CD4-positive, alpha-beta T cell treated with Interleukin-4 for 1 hour (primary cell): ENCODE results near the gene TRAPPC12.
"Not testable (repeated sequence)": the region's sequence is repeated elsewhere in the genome, so short reads cannot be mapped to it uniquely, and the experiment has no call there.

ENCODE experiments used
- DNase-seq, 2 donors: peaks; one replicate each; pipeline ENCODE4 v3.0.0-alpha.2; 2020 to 2022

TRAPPC12 gene

GRCh38 chr2:3433776-3434400 lies 54.4 kb downstream of the TRAPPC12 start:
- DNase-seq: no peak

- DNase-seq: no peak
Observed at GRCh38 chr2:3434654-3435053, 55.2 kb downstream of the TRAPPC12 start.

- DNase-seq: no peak
Observed at GRCh38 chr2:3435445-3435844, 56.0 kb downstream of the TRAPPC12 start.

DNA sequence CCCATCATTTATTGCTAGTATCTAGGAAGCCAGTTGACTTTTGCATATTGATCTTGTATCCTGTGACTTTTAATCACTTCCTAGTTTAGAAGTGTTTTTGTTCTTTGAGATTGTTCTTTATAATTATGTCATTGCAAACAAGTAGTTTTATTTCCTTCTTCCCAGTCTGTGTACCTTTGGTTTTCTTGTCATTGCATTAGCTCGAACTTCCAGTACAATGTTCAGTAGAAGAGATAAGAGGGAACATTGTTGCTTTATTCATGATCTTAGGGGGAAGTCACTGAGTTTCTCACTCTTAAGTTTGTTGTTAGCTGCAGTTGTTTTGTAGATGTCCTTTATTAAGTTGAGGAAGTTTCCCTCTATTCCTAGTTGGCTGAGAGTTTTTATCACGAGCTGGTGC lies 61.0 kb downstream of the TRAPPC12 start:
- no peak for DNase-seq

DNA sequence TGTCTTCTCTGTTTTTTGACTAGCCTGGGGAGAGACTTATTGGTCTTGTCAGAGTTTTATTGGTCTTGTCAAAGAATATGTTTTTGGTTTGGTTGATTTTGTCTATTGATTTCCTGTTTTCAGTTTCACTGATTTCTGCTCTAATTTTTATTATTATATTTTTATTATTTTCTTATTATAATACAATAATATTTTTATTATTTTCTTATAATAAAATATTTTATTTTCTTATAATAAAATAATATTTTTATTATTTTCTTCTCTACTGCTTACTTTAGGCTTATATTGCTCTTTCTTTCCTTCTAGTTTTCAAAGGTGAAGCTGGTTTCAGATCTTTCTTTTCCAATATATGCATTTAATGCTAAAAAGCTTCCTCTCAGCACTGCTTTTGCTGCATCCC lies 62.0 kb downstream of the TRAPPC12 start:
- DNase-seq: no peak

DNA sequence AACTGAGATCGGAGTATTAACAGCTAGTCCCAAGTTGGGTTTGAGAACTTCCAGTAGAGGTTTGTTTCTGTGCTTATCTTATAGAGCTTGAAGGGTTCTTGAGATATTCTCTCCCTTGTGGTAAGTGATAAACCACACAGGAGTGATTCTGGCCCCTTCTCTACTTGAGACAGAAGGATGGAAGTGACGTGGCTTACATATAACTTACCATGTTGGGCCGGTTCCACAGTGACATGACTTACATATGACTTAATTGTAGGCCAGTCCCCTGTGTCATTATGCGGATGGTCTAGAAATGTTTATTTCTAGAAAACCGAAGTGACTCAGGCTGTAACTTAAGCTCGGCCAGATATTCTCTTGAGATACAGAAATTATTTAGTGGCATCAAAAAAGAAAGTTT lies 62.7 kb downstream of the TRAPPC12 start:
- DNase-seq: no peak

GRCh38 chr2:3443083-3443482 lies 63.6 kb downstream of the TRAPPC12 start:
- no peak for DNase-seq

DNA sequence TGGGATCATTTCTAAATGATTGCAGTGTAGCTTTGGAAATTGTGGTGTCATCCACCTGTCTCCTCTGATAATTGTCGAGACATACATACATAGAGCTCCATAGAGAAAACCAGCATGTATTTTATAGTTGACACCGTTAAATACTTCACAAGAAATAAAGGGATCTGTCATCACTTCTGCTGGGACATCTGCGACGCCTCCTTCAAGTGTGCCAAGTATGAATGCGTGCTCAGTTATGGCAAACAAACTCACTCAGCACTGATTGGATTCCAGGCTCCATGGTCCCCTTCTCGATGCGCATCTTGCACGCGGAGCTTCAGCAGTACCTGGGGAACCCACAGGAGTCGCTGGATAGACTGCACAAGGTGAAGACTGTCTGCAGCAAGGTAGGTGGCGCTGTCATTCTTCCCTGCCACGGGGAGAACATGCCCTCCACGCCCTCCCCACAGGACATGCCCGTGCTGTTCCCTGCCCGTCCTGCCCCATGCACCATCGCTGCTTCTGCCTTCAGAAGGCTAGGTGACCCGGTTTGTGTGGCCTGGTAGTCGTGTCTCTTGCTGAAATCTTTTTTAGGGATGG lies 64.1 kb downstream of the TRAPPC12 start:
- no peak for DNase-seq

GRCh38 chr2:3445891-3446290 lies 66.4 kb downstream of the TRAPPC12 start:
- no peak for DNase-seq

- DNase-seq: no peak
Observed at GRCh38 chr2:3446381-3446780, 66.9 kb downstream of the TRAPPC12 start.

- not testable (repeated sequence) for DNase-seq
Observed at GRCh38 chr2:3447186-3447585, 67.7 kb downstream of the TRAPPC12 start.

- DNase-seq: no peak
Observed at GRCh38 chr2:3447789-3448317, 68.4 kb downstream of the TRAPPC12 start.

DNA sequence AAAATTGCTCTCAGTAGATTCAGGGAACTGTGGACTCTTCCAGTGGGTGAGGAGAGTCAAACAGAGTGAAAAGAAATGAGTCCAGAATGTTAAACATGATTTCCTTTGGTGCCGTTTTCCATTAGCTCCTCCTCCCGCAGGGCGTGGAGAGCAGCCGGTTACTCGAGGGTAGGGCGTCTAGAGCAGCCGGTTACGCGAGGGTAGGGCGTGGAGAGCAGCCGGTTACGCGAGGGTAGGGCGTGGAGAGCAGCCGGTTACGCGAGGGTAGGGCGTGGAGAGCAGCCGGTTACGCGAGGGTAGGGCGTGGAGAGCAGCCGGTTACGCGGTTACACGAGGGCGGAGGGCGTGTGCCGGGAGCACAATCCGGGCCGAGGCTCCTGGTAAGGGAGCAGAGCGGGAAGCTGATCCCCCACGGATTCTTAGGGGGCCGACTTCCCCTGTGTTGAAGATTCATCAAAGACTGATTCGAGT lies 69.0 kb downstream of the TRAPPC12 start:
- not testable (repeated sequence) for DNase-seq

DNA sequence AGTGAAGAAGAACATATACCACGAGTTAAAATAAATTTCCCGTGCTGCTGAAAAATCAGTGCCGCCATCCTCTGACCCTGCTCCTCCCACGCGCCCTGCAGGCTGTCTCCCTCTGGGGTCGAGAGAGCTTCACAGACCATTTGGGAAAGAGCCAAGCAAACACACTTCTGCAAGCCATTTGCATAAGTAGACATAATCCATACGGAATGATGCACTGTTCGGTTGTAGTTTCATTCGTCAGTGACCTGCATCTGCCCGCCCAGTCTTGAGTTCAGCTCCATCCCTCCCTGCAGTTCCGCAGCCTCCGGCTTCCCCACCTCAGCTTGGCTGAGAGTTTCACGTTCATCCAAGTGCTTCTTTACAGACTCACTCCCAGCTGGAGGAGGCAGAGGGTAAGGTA lies 69.6 kb downstream of the TRAPPC12 start:
- DNase-seq: no peak

- no peak for DNase-seq
Observed at GRCh38 chr2:3449936-3450335, 70.4 kb downstream of the TRAPPC12 start.

DNA sequence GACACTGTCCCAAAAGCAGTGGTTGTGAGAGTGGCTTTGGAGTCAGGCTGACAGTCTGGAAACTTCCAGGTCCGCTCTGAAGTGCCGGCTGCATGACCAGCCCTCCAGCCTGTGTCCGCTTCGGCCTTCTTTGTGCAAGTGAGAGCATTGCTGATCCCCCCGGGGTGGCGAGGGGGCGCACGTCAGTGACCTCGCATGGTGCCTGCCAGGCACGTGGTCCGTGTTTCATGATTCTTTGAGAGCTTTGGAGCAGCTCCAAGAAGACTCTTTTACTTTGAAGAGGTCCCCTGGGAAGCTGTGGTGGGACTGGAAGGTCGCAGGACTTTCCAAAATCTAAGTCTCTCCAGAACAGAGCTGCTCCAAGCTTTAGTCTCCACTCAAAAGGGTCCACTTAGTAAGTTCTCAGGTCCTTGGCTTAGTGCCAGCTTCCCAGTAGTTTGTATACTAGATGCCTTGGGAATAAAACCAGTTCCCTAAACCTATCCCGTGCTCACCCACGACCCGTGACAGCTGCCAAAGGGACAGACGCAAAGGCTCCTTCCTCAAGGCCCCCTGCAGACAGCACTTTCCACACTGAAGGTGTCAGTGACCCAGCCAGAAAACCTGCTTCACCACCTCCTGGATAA lies 71.0 kb downstream of the TRAPPC12 start:
- DNase-seq: no peak

DNA sequence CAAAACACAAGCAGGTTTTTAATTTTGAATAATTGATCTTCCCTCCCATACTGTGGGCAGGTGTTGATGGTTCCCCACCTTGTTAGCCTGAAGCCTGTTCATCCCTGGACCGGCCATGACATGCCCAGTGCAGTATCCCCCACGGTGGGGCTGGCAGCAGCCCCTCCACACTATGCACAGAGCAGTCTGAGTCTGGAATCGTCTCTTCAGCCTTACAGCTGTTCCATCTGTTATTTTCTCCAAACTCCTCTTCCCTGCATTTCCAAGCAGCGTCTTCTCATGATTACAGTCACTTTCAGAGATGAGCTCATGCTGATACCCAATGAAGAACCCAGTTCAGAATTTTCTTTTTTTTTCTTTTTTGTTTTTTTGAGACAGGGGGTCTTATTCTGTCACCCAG lies 71.7 kb downstream of the TRAPPC12 start:
- DNase-seq: no peak

DNA sequence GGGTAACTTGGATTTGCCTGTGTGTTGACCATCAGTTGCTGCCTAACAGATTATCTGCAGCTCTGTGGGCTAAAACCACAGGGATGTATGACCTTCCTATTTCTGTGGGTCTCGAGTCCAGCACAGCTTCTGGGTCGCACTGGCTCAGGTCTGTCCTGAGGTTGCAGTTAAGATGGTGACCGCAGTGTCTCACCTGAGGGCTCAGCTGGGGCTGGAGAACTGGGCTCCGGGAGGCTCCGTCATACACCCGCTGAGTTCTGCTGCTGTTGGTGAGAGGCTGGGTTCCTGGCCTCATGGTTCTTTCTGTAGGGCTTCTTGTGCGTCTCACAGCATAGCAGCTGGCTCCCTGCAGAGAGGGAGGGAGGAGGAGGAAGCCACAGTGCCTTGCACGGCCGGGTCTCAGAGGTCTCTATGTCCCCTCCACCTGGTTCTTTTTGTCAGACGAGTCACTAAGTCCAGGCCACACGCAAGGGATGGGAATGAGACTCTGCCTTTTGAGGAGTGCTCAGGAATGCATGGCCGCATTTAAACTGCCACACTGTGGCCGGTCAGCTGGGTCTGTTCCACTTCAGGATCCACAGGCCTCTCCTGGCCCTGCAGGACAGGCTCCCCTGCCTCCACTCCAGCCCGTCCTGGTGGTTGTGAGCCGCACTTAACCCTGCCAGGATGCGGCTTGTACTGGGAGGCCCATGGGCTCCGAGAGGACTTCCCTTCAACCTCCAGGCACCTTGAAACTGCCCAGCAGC lies 72.6 kb downstream of the TRAPPC12 start:
- no peak for DNase-seq

GRCh38 chr2:3453190-3453999 lies 73.9 kb downstream of the TRAPPC12 start:
- DNase-seq: no peak

DNA sequence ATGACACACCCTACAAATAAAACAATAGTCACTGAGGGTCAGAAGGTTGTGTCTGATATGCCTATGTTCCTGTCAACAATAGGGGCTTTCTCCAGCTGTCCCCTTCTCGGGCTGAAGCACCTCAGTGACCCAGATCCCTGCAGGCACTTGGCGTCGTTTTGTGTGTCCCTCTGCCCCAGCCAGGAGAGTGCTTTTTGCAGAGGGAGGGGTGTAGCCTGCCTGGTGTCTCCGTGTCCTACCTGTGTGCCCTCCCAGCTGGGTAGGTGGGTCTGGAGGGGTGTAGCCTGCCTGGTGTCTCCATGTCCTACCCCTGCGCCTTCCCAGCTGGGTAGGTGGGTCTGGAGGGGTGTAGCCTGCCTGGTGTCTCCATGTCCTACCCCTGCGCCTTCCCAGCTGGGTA lies 74.5 kb downstream of the TRAPPC12 start:
- DNase-seq: not testable (repeated sequence)

- DNase-seq: no peak
Observed at GRCh38 chr2:3454802-3455201, 75.3 kb downstream of the TRAPPC12 start.

DNA sequence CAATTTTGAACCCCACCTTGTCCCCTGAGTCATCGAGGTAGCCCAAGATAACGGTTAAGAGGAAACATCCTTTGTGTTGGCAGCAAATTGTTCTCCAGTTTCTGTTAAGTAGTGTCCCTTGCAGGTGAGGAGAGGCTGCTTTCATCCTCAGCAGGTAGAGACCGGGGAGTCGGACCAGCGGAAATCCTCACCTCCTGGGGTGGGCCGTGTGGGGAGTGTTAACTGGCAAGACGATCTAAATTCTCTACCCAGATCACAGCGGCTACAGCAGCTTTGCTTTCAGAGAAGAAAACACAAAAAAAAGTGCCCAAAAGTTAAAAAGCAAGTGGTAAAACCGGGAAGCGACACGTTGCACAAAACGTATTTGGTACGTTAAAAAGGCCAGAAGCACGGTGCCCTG lies 76.6 kb downstream of the TRAPPC12 start:
- no peak for DNase-seq
